Activated CD8-positive, alpha-beta memory T cell treated with anti-CD3 and anti-CD28 coated beads, Interleukin-2, amount 50 U/mL, for 1 hour (primary cell): ENCODE data around the gene SEZ6L2.
"Not testable (repeated sequence)": the region's sequence is repeated elsewhere in the genome, so short reads cannot be mapped to it uniquely, and the experiment has no call there.

Experiments
- DNase-seq: peaks from one replicate; pipeline ENCODE4 v3.0.0-alpha.2; 2020; ENCODE audit errors: extremely low read depth

SEZ6L2 gene

GRCh38 chr16:29899516-29900101 is at the start of gene SEZ6L2:
Gene SEZ6L2 (minus strand): TSS chr16:29899550. CDS start chr16:29899019, 531 bp downstream.
- DNase-seq, result no peak

DNA sequence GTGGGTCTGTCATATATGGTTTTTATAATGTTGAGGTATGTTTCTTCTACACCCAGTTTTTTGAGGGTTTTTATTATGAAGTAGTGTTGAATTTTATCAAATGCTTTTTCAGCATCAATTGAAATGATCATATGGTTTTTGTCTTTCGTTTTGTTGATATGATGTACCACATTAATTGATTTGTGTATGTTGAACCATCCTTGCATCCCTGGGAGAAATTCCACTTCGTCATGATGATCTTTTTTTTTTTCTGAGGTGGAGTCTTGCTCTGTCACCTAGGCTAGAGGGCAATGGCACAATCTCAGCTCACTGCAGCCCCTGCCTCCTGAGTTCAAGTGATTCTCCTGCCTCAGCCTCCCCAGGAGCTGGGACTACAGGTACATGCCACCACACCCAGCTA is 48.5 kb upstream of the SEZ6L2 start:
- no peak for DNase-seq

GRCh38 chr16:29943846-29944799 is 44.8 kb upstream of the SEZ6L2 start:
- no peak for DNase-seq

DNA sequence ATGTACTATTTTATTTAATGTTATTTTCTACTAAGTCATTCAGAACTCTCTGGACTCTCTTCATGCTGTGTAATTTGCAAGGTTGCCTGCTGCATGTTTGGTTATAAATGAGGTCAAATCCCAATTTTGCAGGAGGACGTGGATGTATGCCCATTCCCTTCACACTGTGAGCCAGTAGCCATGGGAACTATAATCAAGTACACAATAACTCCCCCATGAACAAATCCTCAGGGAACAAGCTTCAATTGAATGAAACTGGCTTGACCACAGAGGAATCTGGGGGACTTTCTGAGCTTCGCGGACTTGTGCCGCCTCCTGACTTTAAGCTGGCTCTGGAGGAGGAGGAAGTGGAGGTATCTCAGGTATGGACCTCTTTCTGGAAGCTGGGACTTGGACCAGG is 41.3 kb upstream of the SEZ6L2 start:
- DNase-seq, result no peak

DNA sequence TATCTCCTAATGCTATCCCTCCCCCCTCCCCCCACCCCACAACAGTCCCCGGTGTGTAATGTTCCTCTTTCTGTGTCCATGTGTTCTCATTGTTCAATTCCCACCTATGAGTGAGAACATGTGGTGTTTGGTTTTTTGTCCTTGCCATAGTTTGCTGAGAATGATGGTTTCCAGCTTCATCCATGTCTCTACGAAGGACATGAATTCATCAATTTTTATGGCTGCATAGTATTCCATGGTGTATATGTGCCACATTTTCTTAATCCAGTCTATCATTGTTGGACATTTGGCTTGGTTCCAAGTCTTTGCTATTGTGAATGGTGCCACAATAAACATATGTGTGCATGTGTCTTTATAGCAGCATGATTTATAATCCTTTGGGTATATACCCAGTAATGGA is 32.4 kb upstream of the SEZ6L2 start:
- not testable (repeated sequence) for DNase-seq

DNA sequence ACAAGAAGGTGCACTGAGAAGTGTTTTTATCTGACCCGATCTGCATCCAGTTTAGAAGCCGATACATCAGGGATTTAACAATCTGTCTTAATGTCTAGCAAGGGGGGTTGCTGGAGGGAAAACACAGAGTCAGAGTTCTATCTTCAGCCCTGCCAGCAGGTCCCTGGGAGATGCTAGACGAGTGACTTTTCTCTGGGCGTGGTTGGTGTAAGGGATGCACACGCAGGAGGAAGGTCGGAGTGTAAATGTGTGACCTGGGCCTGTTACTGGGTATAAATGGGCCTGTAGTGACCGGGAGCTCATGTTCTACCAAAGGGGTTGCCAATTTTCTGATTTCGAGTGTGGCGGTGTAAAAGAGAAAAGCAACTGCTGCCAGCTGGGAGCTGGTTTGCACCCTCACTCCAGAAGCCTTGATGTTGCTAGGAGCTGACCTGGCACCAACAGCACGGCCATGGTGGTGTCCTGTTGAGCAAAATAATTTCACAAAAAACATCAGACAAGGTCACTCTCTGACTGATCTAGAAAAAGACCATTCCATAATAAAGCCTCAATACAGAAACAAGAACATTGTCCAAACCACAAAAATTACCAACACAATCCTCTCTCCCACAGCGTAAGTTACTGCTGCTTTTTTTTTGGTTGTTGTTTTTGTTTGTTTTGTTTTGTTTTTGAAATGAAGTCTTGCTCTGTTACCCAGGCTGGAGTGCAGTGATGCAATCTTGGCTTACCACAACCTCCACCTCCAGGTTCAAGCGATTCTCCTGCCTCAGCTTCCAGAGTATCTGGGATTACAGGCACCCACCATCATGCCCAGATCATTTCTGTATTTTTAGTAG is 27.9 kb upstream of the SEZ6L2 start:
- DNase-seq, result no peak

GRCh38 chr16:29926711-29927052 is 27.3 kb upstream of the SEZ6L2 start:
- no peak for DNase-seq

DNA sequence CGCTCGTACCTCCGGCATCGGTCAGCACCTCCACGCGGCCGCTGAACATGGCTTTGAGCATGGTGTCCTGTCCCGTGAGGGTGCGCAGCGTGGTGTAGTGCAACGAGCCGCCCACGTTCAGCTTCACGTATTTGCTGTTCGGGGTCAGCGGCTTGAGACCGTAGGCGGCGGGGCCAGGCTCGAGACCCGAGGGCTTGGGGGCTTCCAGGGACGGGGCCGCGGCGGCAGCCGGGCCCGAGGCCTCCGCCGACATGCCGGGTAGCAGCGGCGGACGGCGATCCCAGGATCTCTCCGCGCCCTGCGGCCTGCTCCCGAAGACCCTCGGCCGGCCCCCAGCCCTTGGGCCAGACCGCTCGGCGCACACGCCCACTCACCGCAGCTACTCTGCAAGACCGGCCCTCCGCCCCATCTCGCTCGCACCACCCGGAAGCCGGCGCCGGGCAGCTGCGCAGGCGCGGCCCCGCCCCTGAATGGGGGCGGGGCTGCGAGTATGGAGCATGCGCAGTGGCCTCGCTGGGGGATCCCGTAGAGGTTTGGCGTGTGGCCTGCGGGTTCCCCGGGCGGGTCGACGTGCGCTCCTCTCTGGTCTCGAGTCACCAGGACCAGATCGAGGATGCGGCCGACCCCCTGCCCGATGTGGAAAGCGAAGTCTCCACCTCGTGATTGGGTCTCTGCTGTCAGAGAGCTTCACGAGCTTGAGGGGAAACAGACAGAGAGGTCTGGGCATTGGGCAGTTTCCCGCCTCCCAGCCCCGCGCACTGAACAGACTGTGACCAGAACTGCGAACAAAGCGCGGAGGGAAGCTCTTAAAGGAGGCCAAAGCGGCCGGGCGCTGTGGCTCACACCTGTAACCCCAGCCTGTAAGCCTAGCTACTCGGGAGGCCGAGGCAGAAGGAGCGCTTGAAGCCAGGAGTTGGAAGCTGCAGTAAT is 26.7 kb upstream of the SEZ6L2 start, which contains the start of gene KCTD13:
Gene KCTD13 (minus strand): TSS at position 446 of the 930 bp plus-strand sequence. CDS start 193 bp downstream, at position 253.
- peak; percentile 69 for DNase-seq

DNA sequence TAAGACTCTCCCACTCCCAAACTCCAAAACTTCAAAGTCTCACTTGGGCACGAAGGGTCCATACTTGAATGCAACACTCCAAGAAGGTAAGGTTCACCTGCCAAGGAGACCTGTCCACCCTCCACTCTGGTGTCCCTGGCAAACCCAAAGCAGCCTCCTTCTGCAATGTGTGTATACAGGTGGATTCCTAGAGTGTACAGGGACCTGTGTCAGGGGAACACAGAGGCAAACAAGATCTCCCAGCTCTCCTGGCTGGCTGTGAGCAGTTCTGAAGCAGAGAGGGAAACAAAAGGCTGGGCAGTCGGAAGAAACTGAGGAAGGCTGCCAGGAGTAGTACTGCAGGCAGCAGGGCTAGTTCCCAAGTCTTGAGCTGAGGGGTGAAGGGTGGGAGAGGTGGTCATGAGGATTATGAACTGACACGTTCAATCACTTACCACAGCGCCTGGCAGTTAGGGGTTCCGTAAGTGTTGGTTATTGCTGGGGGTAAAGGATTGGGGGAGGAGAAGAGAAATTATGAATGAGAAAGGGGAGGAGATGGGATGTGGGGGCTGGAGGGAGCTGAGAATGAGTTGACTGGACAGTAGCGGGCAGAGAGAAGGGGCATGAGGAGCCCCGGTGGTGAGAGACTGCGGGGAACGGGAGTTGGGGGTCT is 25.9 kb upstream of the SEZ6L2 start:
- DNase-seq, result no peak

- no peak for DNase-seq
Measured at GRCh38 chr16:29922986-29923501, 23.7 kb upstream of the SEZ6L2 start.

DNA sequence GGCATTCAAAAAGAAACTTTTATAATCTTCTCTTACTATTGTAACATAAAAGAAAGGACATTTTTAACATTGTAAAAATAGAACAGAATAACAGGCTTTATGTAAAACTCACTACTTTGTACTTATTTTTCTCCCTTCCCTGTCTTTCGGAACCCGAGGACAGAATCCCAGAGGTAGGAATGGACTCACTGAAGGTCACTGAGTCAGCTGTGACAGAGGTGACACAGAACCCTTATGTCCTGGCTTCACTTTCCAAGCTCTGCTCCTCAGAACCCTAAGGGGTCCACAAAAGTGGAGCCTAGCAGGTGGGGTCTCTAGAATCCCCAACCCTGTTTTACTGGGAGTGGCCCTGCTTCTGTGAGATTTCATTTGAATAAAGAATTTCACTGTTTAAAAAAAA is 23.0 kb upstream of the SEZ6L2 start:
- DNase-seq, result no peak

- no peak for DNase-seq
Measured at GRCh38 chr16:29921034-29921385, 21.7 kb upstream of the SEZ6L2 start.

- no peak for DNase-seq
Measured at GRCh38 chr16:29920288-29921033, 21.1 kb upstream of the SEZ6L2 start.

DNA sequence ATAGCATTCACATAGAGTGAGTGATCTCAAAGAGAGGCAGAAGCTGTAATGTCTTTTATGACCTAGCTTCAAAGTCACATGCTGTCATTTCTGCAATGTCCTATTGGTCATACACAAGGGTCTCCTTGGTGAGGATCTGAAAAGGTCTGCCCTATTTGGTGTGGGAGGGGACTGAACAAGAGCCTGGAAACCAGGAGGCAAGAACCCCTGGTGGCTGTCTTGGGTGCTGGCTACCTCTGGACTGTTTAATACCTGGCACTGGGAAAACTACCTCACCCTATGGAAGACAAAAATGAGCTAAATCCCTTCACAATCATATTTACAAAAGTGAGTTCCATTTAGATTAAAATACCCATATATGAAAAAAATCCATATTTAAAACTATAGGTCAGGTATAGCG is 17.6 kb upstream of the SEZ6L2 start:
- DNase-seq, result no peak

DNA sequence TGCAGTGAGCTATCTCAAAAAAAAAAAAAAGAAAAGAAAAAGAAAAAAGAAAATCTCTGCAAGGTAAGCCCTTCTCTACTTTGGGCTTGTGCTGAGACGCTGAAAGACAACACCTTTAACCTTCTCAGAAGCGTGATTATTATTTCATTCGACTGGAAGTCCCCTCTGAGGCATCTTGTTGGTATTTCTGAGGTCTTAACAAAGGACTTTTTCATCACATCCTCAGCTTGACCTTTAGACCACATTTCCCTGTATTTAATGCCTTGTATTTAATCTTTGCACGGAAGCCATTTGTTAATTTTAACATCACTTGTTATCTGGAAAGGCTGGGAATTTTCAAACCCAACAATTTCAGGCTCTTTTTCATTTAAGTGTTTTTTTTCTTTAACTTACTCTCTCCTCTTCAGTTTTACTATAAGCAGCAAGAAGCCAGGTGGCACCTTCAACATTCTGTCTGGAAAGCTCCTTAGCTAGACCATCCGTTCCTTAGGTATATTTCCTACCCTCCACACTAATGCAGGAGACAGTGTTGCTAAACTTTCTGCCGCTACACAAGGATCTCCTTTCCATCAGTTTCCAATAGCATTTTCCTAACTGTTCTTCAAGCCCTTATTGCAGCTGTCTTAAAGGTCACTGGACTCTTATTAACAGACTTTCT is 16.4 kb upstream of the SEZ6L2 start:
- DNase-seq, result no peak

- DNase-seq, result no peak
Measured at GRCh38 chr16:29913514-29913913, 14.2 kb upstream of the SEZ6L2 start.

GRCh38 chr16:29912087-29912486 is 12.7 kb upstream of the SEZ6L2 start:
- DNase-seq, result no peak

- no peak for DNase-seq
Measured at GRCh38 chr16:29911676-29912010, 12.3 kb upstream of the SEZ6L2 start.
